ENCODE data around the gene CYTL1.
"Not testable (repeated sequence)": the region's sequence is repeated elsewhere in the genome, so short reads cannot be mapped to it uniquely, and the experiment has no call there.

Gene CYTL1

GRCh38 chr4:5032813-5033212 is 13.6 kb upstream of the CYTL1 start:
- DNase-seq: no peak

- DNase-seq: no peak
Observed at GRCh38 chr4:5030927-5031326, 11.7 kb upstream of the CYTL1 start.

GRCh38 chr4:5030221-5030620 is 11.0 kb upstream of the CYTL1 start:
- no peak for DNase-seq

GRCh38 chr4:5029447-5029846 is 10.2 kb upstream of the CYTL1 start:
- no peak for DNase-seq

GRCh38 chr4:5028480-5028879 is 9.2 kb upstream of the CYTL1 start:
- DNase-seq: no peak

- DNase-seq: no peak
Observed at GRCh38 chr4:5027346-5027745, 8.1 kb upstream of the CYTL1 start.

GRCh38 chr4:5026371-5026770 is 7.1 kb upstream of the CYTL1 start:
- no peak for DNase-seq

GRCh38 chr4:5024673-5025072 is 5.4 kb upstream of the CYTL1 start:
- no peak for DNase-seq

- DNase-seq: no peak
Observed at GRCh38 chr4:5021546-5021945, 2.3 kb upstream of the CYTL1 start.

- no peak for DNase-seq
Observed at GRCh38 chr4:5020341-5020740, 1.1 kb upstream of the CYTL1 start.

- no peak for DNase-seq
Observed at GRCh38 chr4:5019796-5020195, 538 bp upstream of the CYTL1 start.

- no peak for DNase-seq
Observed at GRCh38 chr4:5018603-5019002, 655 bp downstream of the CYTL1 start.

- DNase-seq: no peak
Observed at GRCh38 chr4:5018096-5018495, 1.2 kb downstream of the CYTL1 start.

- DNase-seq: no peak
Observed at GRCh38 chr4:5014007-5014682, 5.1 kb downstream of the CYTL1 start.

- DNase-seq: no peak
Observed at GRCh38 chr4:5012958-5013357, 6.3 kb downstream of the CYTL1 start.

GRCh38 chr4:5012244-5012898 is 6.9 kb downstream of the CYTL1 start:
- no peak for DNase-seq

- DNase-seq: no peak
Observed at GRCh38 chr4:5010984-5011383, 8.3 kb downstream of the CYTL1 start.

GRCh38 chr4:5009796-5010195 is 9.5 kb downstream of the CYTL1 start:
- DNase-seq: no peak

- not testable (repeated sequence) for DNase-seq
Observed at GRCh38 chr4:5006932-5007331, 12.3 kb downstream of the CYTL1 start.

GRCh38 chr4:5004496-5004895 is 14.8 kb downstream of the CYTL1 start:
- no peak for DNase-seq

- DNase-seq: no peak
Observed at GRCh38 chr4:5003918-5004317, 15.3 kb downstream of the CYTL1 start.

- no peak for DNase-seq
Observed at GRCh38 chr4:5003372-5003857, 15.8 kb downstream of the CYTL1 start.

- not testable (repeated sequence) for DNase-seq
Observed at GRCh38 chr4:5001641-5002040, 17.6 kb downstream of the CYTL1 start.

- DNase-seq: not testable (repeated sequence)
Observed at GRCh38 chr4:4996935-4997334, 22.3 kb downstream of the CYTL1 start.

GRCh38 chr4:4995908-4996265 is 23.4 kb downstream of the CYTL1 start:
- DNase-seq: no peak
